SK-N-SH (cell line): Measurements from ENCODE around the gene IFNG. TPM values are rescaled to one million over a fixed set of nuclear protein-coding genes. Genes with fewer than 3 reads are reported as not detected.

Experiments
- CTCF ChIA-PET: fragments of 300-600, 350-600 bp; formaldehyde crosslinking; extraction: SDS; loops from one replicate; lab custom pipeline; 2021; lab: Yijun Ruan, JAX
- POLR2A ChIA-PET: fragments of 350-600 bp; sonication (Branson Sonifier 250); formaldehyde crosslinking; extraction: SDS; loops from one replicate; lab custom pipeline; 2020; ENCODE audit warnings: antibody characterized with exemption, inconsistent platforms; lab: Yijun Ruan, JAX
- DNase-seq: peaks from one replicate; pipeline ENCODE4 v3.0.0; 2012
- H2AFZ ChIP-seq: fragments of 200-600 bp; sonication (generic); 2 replicates; pipeline ENCODE4 v1.8.1; 2016; ENCODE audit warnings: antibody characterized with exemption, mild to moderate bottlenecking, low read depth
- H3F3A ChIP-seq: fragments of 200-600 bp; sonication (generic); replicated peaks from 2 replicates; pipeline ENCODE3; 2016; ENCODE audit warnings: antibody characterized with exemption, mild to moderate bottlenecking; ENCODE audit not compliant: insufficient read depth
- H3K27ac ChIP-seq, 2 experiments: fragments of 200-500 bp in 1 of 2; fragments of 200-600 bp in 1 of 2; sonication (Bioruptor generic) in 1 of 2; sonication (generic), shearing (Covaris generic) in 1 of 2; 2 replicates each; pipeline versions ENCODE4 v1.5.1 to v1.6.1; 2014 to 2016; ENCODE audit warnings: low read depth in 2 of 2, inconsistent platforms in 1 of 2, low read length in 1 of 2, mild to moderate bottlenecking in 1 of 2, mixed read lengths in 1 of 2
- H3K27me3 ChIP-seq: fragments of 200-600 bp; sonication (generic), shearing (Covaris generic); 2 replicates; pipeline ENCODE4 v1.6.1; 2016; ENCODE audit warnings: mixed run types; ENCODE audit not compliant: insufficient read depth
- H3K36me3 ChIP-seq, 2 experiments: fragments of 200-500 bp in 1 of 2; fragments of 200-600 bp in 1 of 2; sonication (Bioruptor generic) in 1 of 2; sonication (generic) in 1 of 2; replicated peaks in 1 of 2; 2 replicates each; pipeline versions ENCODE3 to v1.5.1; 2014 to 2016; ENCODE audit warnings: low read length in 1 of 2, mild to moderate bottlenecking in 1 of 2; ENCODE audit not compliant: insufficient read depth in 2 of 2, control insufficient read depth in 1 of 2
- H3K4me1 ChIP-seq, 2 experiments: fragments of 200-500 bp in 1 of 2; fragments of 200-600 bp in 1 of 2; sonication (Bioruptor generic) in 1 of 2; sonication (generic), shearing (Covaris generic) in 1 of 2; 2 replicates each; pipeline versions ENCODE4 v1.5.1 to v1.6.1; 2014 to 2016; ENCODE audit warnings: low read depth in 1 of 2, low read length in 1 of 2, mixed run types in 1 of 2; ENCODE audit not compliant: insufficient read depth in 2 of 2, control insufficient read depth in 1 of 2
- H3K4me2 ChIP-seq: fragments of 200-600 bp; sonication (generic), shearing (Covaris generic); 2 replicates; pipeline ENCODE4 v1.6.1; 2017; ENCODE audit warnings: mixed run types
- H3K4me3 ChIP-seq, 2 experiments: fragments of 200-500 bp in 1 of 2; fragments of 200-600 bp in 1 of 2; sonication (Bioruptor generic) in 1 of 2; sonication (generic), shearing (Covaris generic) in 1 of 2; 2 replicates each; pipeline versions ENCODE4 v1.5.1 to v1.8.1; 2014 to 2016; ENCODE audit warnings: low read depth in 2 of 2, inconsistent platforms in 1 of 2, low read length in 1 of 2, mild to moderate bottlenecking in 1 of 2, mixed read lengths in 1 of 2, moderate library complexity in 1 of 2
- H3K79me2 ChIP-seq: fragments of 200-600 bp; sonication (generic); 2 replicates; pipeline ENCODE4 v1.8.1; 2017; ENCODE audit warnings: mild to moderate bottlenecking; ENCODE audit not compliant: insufficient read depth
- H3K9ac ChIP-seq: fragments of 200-600 bp; sonication (generic); 2 replicates; pipeline ENCODE4 v1.6.1; 2017; ENCODE audit warnings: mixed run types
- H3K9me2 ChIP-seq: fragments of 200-600 bp; sonication (generic); 2 replicates; pipeline ENCODE4 v1.6.1; 2017; ENCODE audit warnings: mixed run types
- H3K9me3 ChIP-seq: fragments of 200-600 bp; sonication (generic); 2 replicates; pipeline ENCODE4 v1.6.1; 2017; ENCODE audit warnings: mixed run types, mild to moderate bottlenecking, moderate library complexity
- H4K20me1 ChIP-seq: fragments of 200-600 bp; sonication (generic); 2 replicates; pipeline ENCODE4 v1.6.1; 2017; ENCODE audit warnings: mild to moderate bottlenecking, mixed run types; ENCODE audit not compliant: insufficient read depth
- CHD2 ChIP-seq: fragments of 150-350 bp; IDR thresholded peaks from 2 replicates; pipeline ENCODE4 v1.6.1; 2018; ENCODE audit warnings: low read length; ENCODE audit not compliant: partially characterized antibody
- ELF1 ChIP-seq: IDR thresholded peaks from 2 replicates; pipeline ENCODE4 v1.4.0; 2012
- EP300 ChIP-seq, 2 experiments: IDR thresholded peaks; 2 replicates each; pipeline versions ENCODE4 v1.4.0 to v1.6.1; 2012; ENCODE audit warnings: borderline replicate concordance in 1 of 2, low read depth in 1 of 2, low read length in 1 of 2
- EZH2phosphoT487 ChIP-seq: fragments of 200-600 bp; sonication (generic); IDR thresholded peaks from 2 replicates; pipeline ENCODE4 v1.6.1; 2017; ENCODE audit warnings: low read depth, mixed run types, mild to moderate bottlenecking, antibody characterized with exemption, moderate library complexity, borderline replicate concordance
- FOSL2 ChIP-seq: IDR thresholded peaks from 2 replicates; pipeline ENCODE4 v1.4.0; 2012; ENCODE audit warnings: low read depth, mild to moderate bottlenecking, moderate library complexity, borderline replicate concordance
- FOXJ3 ChIP-seq: sonication (generic); formaldehyde crosslinking; IDR thresholded peaks from 2 replicates; pipeline ENCODE4 v1.5.1; 2020; ENCODE audit warnings: mild to moderate bottlenecking, missing genetic modification reagents
- GABPA ChIP-seq: IDR thresholded peaks from 2 replicates; pipeline ENCODE4 v1.4.0; 2012; ENCODE audit warnings: low read depth, mild to moderate bottlenecking
- JUND ChIP-seq: IDR thresholded peaks from 2 replicates; pipeline ENCODE4 v1.4.0; 2012
- MAX ChIP-seq: IDR thresholded peaks from 2 replicates; pipeline ENCODE4 v1.4.0; 2012; ENCODE audit warnings: low read depth
- MEF2A ChIP-seq: IDR thresholded peaks from 2 replicates; pipeline ENCODE4 v1.4.0; 2012; ENCODE audit warnings: low read depth, borderline replicate concordance
- NFIC ChIP-seq: IDR thresholded peaks from 2 replicates; pipeline ENCODE4 v1.4.0; 2012; ENCODE audit warnings: borderline replicate concordance
- NRF1 ChIP-seq: IDR thresholded peaks from 2 replicates; pipeline ENCODE4 v1.6.1; 2012; ENCODE audit warnings: low read depth, mild to moderate bottlenecking, low read length
- PBX3 ChIP-seq: IDR thresholded peaks from 2 replicates; pipeline ENCODE4; 2012
- POLR2AphosphoS5 ChIP-seq: IDR thresholded peaks from 2 replicates; pipeline ENCODE4 v1.6.1; 2012; ENCODE audit warnings: low read depth, low read length
- RAD21 ChIP-seq: IDR thresholded peaks from 2 replicates; pipeline ENCODE4 v1.6.1; 2012; ENCODE audit warnings: mild to moderate bottlenecking, low read length
- RXRA ChIP-seq: IDR thresholded peaks from 2 replicates; pipeline ENCODE4 v1.4.0; 2012; ENCODE audit warnings: low read depth, mild to moderate bottlenecking, borderline replicate concordance
- TAF1 ChIP-seq: IDR thresholded peaks from 2 replicates; pipeline ENCODE4 v1.6.1; 2012; ENCODE audit warnings: low read depth, mild to moderate bottlenecking, low read length, moderate library complexity, borderline replicate concordance
- TEAD4 ChIP-seq: IDR thresholded peaks from 2 replicates; pipeline ENCODE4 v1.4.0; 2012; ENCODE audit warnings: mild to moderate bottlenecking, borderline replicate concordance; ENCODE audit not compliant: insufficient read depth
- WGBS: methylation state at CpG from one replicate; pipeline ENCODE4 v1.1.6; 2017; ENCODE audit warnings: low lambda C conversion rate; 5-methylcytosine and 5-hydroxymethylcytosine counted together
- polyA plus RNA-seq, 3 experiments: library from polyadenylated mRNA; depleted of rRNA; stranded (reverse); fragments of >200 nt; gene quantifications; 2 replicates each; pipeline ENCODE4 v1.2.3, GENCODE V29; 2012
- TF ChIP-seq, protein P1 (sequence below): fragments of 150-350 bp; IDR thresholded peaks from 2 replicates; pipeline ENCODE4 v1.6.1; 2016; ENCODE audit warnings: mild to moderate bottlenecking, low read depth, low read length
- TF ChIP-seq, protein P2 (sequence below): IDR thresholded peaks from 2 replicates; pipeline ENCODE4 v1.4.0; 2012; ENCODE audit warnings: low read depth, borderline replicate concordance

The IFNG gene
- polyA plus RNA-seq, 1 of the 3 experiments (the other 2 are of a cell fraction) = not detected

DNA sequence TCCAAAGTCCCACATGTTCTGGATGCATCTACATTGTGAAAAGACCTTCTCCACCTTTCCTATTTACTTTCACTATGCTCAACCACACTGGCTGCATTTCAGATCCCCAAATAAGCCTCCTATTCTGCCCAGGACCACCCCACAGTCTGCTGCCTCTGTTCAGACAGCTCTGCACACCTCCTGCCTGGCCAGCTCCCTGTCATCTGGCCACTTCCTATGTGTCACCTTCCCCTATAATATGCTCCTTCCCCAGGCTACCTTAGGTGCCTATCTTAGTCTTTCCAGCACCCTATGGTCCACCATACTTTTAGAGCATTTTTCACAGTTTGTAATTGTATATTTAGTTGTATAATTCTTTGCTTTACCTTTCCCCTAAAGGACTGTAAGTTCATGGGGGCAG is 50.5 kb downstream of the IFNG start:
- Histone ChIP-seq H3K9me3 (no peaks in the 10 kb centered on the region), H3K27me3 (no peaks in the 10 kb centered on the region), H2AFZ (no peak overlapping the region), H3K79me2 (no peaks in the 10 kb centered on the region), H3K4me3 (no peak overlapping the region), H3K27ac (no peak overlapping the region), H3K4me2 (no peak overlapping the region), H3K9ac (no peak overlapping the region), H3F3A (no peaks in the 10 kb centered on the region), H3K4me1 (no peaks in the 10 kb centered on the region), H3K9me2 (no peaks in the 10 kb centered on the region), H3K36me3 (no peaks in the 10 kb centered on the region), H4K20me1 (no peaks in the 10 kb centered on the region)
- ChIA-PET CTCF (no interaction called here), POLR2A (no interaction called here)
- no peak for TF ChIP-seq TAF1
- TF ChIP-seq RXRA = no peak
- no peak for TF ChIP-seq RAD21
- no peak for TF ChIP-seq MAX
- no peak for DNase-seq

GRCh38 chr12:68106660-68107059 is 52.9 kb downstream of the IFNG start:
- TF ChIP-seq FOSL2 = no peak
- no peak for TF ChIP-seq GABPA
- no peak for TF ChIP-seq MAX
- TF ChIP-seq NFIC = no peak
- DNase-seq = no peak

GRCh38 chr12:68106160-68106559 is 53.4 kb downstream of the IFNG start:
- WGBS = 65% methylated on average over 4 of the region's 5 CpGs
- Histone ChIP-seq H2AFZ (no peak overlapping the region), H3K4me3 (no peak overlapping the region), H3K4me2 (no peak overlapping the region), H4K20me1 (no peaks in the 10 kb centered on the region), H3K9me2 (no peaks in the 10 kb centered on the region), H3K36me3 (no peaks in the 10 kb centered on the region), H3F3A (no peaks in the 10 kb centered on the region), H3K4me1 (no peaks in the 10 kb centered on the region), H3K9ac (no peak overlapping the region), H3K27ac (no peak overlapping the region), H3K27me3 (peaks cover 4% of the 10 kb centered on the region; the same call in 1 of the 2 replicates), H3K79me2 (no peaks in the 10 kb centered on the region), H3K9me3 (no peaks in the 10 kb centered on the region)
- DNase-seq = no peak
- POLR2A ChIA-PET = no interaction called here
- CTCF ChIA-PET = no interaction called here
- TF ChIP-seq MEF2A (no peak), JUND (no peak), EZH2phosphoT487 (no peak), POLR2AphosphoS5 (no peak), TEAD4 (no peak), NFIC (no peak), PBX3 (no peak), GABPA (no peak), FOXJ3 (CRISPR knock-in tag) (no peak), ELF1 (no peak), MAX (no peak), CHD2 (no peak), EP300 (IDR thresholded peaks at IDR 0.05; ENCODE audit: borderline replicate concordance in 1 of 2, low read depth in 1 of 2, low read length in 1 of 2) (no peak), NRF1 (no peak), FOSL2 (no peak), RXRA (no peak)
- TF ChIP-seq, protein P1, sequence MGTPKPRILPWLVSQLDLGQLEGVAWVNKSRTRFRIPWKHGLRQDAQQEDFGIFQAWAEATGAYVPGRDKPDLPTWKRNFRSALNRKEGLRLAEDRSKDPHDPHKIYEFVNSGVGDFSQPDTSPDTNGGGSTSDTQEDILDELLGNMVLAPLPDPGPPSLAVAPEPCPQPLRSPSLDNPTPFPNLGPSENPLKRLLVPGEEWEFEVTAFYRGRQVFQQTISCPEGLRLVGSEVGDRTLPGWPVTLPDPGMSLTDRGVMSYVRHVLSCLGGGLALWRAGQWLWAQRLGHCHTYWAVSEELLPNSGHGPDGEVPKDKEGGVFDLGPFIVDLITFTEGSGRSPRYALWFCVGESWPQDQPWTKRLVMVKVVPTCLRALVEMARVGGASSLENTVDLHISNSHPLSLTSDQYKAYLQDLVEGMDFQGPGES = no peak
- TF ChIP-seq, protein P2, sequence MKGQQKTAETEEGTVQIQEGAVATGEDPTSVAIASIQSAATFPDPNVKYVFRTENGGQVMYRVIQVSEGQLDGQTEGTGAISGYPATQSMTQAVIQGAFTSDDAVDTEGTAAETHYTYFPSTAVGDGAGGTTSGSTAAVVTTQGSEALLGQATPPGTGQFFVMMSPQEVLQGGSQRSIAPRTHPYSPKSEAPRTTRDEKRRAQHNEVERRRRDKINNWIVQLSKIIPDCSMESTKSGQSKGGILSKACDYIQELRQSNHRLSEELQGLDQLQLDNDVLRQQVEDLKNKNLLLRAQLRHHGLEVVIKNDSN = no peak

More at GRCh38 chr12:68106660-68107059, 52.9 kb downstream of the IFNG start:
- no peaks in the 10 kb centered on the region for H3K9me3 ChIP-seq
- no peak overlapping the region for H3K27ac ChIP-seq
- H4K20me1 ChIP-seq = no peaks in the 10 kb centered on the region
- ChIA-PET CTCF (no interaction called here), POLR2A (no interaction called here)
- no peak overlapping the region for H3K4me2 ChIP-seq
- no peaks in the 10 kb centered on the region for H3K79me2 ChIP-seq
- no peaks in the 10 kb centered on the region for H3F3A ChIP-seq
- no peaks in the 10 kb centered on the region for H3K9me2 ChIP-seq
- H3K27me3 ChIP-seq = peaks cover 4% of the 10 kb centered on the region; the same call in 1 of the 2 replicates
- H2AFZ ChIP-seq = no peak overlapping the region
- H3K36me3 ChIP-seq = no peaks in the 10 kb centered on the region
- H3K4me1 ChIP-seq = no peaks in the 10 kb centered on the region
- no peak overlapping the region for H3K9ac ChIP-seq
- 21% methylated on average over 1 of the region's 1 CpG for WGBS
- no peak overlapping the region for H3K4me3 ChIP-seq
